GM21360 (cell line): ENCODE measurements around the gene ZMAT5.
"Not testable (repeated sequence)": the region's sequence is repeated elsewhere in the genome, so short reads cannot be mapped to it uniquely, and the experiment has no call there.

Source experiments
- ATAC-seq: cut with Tn5 transposase; IDR thresholded peaks from one replicate; pipeline ENCODE4 v1.9.1; 2021; ENCODE audit warnings: mild to moderate bottlenecking, moderate library complexity; ENCODE audit not compliant: unreplicated experiment

The ZMAT5 gene

GRCh38 chr22:29755889-29756288, 10.9 kb downstream of the ZMAT5 start:
- ATAC-seq: no peak

GRCh38 chr22:29754658-29755395, 12.0 kb downstream of the ZMAT5 start:
- ATAC-seq: not testable (repeated sequence)

- ATAC-seq: no peak
Observed at GRCh38 chr22:29753808-29754657, 12.8 kb downstream of the ZMAT5 start.

GRCh38 chr22:29751669-29752068, 15.1 kb downstream of the ZMAT5 start:
- no peak for ATAC-seq

GRCh38 chr22:29750559-29751538, 16.0 kb downstream of the ZMAT5 start:
- ATAC-seq: no peak

- no peak for ATAC-seq
Observed at GRCh38 chr22:29750029-29750428, 16.8 kb downstream of the ZMAT5 start.

- ATAC-seq: no peak
Observed at GRCh38 chr22:29748248-29748893, 18.4 kb downstream of the ZMAT5 start.

GRCh38 chr22:29747832-29748231, 19.0 kb downstream of the ZMAT5 start:
- ATAC-seq: no peak

GRCh38 chr22:29744902-29745301, 21.9 kb downstream of the ZMAT5 start:
- ATAC-seq: no peak

- ATAC-seq: no peak
Observed at GRCh38 chr22:29742326-29742725, 24.5 kb downstream of the ZMAT5 start.

GRCh38 chr22:29741926-29742325, 24.9 kb downstream of the ZMAT5 start:
- no peak for ATAC-seq

GRCh38 chr22:29740216-29740615, 26.6 kb downstream of the ZMAT5 start:
- ATAC-seq: no peak

GRCh38 chr22:29739346-29739875, 27.4 kb downstream of the ZMAT5 start:
- no peak for ATAC-seq

GRCh38 chr22:29738118-29738815, 28.5 kb downstream of the ZMAT5 start:
- no peak for ATAC-seq

- ATAC-seq: no peak
Observed at GRCh38 chr22:29737251-29738117, 29.3 kb downstream of the ZMAT5 start.

- ATAC-seq: no peak
Observed at GRCh38 chr22:29735416-29735815, 31.4 kb downstream of the ZMAT5 start.

- no peak for ATAC-seq
Observed at GRCh38 chr22:29734838-29735237, 32.0 kb downstream of the ZMAT5 start.

- no peak for ATAC-seq
Observed at GRCh38 chr22:29734406-29734805, 32.4 kb downstream of the ZMAT5 start.
